ENCODE data around the gene PPFIA4. TPM values are rescaled to one million over a fixed set of nuclear protein-coding genes. Genes with fewer than 3 reads are reported as not detected.

PPFIA4 gene
- total RNA-seq, 1 donor from 2014 or later = 14.7 TPM

DNA sequence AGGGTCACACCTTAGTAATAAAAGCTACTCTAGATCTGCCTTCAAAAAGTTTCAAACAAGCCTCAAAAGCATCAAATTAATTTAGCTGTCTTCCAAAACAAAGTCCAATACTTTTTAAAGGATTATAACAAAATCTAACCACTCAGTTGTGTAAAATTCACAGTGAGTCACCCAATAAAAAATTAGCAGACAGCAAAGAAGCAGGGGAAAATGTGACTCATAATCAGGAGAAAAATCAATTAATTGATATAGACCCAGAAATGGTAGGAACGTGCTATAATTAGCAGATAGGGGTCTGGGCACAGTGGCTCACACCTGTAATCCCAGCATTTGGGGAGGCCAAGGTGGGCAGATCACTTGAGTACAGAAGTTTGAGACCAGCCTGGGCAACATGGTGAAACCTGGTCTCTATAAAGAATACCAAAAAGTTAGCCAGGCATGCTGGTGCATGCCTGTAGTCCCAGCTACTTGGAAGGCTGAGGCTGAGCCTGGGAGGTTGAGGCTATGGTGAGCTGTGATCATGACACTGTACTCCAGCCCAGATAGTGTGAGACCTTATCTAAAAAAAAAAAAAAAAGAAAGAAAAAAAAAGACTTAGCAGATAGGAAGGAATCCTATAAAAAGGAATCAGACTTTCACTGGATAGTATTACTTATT, 67.6 kb downstream of the PPFIA4 start:
- Mint-ChIP-seq H3K36me3 (ENCODE audit: low read depth) (peaks cover 12% of the 10 kb centered on the region), H3K27me3 (ENCODE audit: low read depth) (peaks cover 56% of the 10 kb centered on the region), H3K4me3 (ENCODE audit: unreplicated experiment) (no peak overlapping the region), H3K4me1 (ENCODE audit: low read depth) (peaks cover 5% of the 10 kb centered on the region), H3K9me3 (ENCODE audit: low read depth) (peaks cover 24% of the 10 kb centered on the region), H3K27ac (ENCODE audit: unreplicated experiment) (no peak overlapping the region)
- TF ChIP-seq, protein P1, sequence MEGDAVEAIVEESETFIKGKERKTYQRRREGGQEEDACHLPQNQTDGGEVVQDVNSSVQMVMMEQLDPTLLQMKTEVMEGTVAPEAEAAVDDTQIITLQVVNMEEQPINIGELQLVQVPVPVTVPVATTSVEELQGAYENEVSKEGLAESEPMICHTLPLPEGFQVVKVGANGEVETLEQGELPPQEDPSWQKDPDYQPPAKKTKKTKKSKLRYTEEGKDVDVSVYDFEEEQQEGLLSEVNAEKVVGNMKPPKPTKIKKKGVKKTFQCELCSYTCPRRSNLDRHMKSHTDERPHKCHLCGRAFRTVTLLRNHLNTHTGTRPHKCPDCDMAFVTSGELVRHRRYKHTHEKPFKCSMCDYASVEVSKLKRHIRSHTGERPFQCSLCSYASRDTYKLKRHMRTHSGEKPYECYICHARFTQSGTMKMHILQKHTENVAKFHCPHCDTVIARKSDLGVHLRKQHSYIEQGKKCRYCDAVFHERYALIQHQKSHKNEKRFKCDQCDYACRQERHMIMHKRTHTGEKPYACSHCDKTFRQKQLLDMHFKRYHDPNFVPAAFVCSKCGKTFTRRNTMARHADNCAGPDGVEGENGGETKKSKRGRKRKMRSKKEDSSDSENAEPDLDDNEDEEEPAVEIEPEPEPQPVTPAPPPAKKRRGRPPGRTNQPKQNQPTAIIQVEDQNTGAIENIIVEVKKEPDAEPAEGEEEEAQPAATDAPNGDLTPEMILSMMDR (IDR thresholded peaks at IDR 0.05) = no peak
- no peak for DNase-seq (ENCODE audit: low spot score)

DNA sequence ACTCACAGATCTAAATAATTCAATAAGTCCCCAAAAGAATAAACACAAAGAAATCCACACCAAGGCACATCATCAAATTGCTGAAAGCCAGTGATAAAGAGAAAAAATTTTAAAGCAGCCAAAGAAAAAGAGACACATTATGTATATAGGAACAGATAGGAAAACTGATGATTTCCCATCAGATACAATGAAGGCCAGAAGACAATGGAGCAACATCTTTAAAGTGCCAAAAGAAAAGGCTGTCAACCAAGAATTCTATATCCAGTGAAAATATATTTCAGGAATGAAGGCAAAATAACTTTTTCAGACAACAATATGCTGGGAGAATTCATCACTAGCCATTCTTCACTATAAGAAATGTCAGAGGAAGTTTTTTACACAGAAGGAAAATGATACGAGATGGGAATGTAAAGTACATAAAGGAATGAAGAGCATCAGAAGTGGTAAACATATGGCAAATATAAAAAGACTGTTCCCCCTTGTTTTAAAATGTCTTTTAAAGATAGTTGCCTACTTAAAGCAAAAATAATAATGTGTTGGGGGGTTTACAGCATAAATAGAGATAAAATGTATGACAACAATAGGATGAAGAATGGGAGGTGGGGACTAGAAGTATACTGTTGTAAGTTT, 68.9 kb downstream of the PPFIA4 start:
- TF ChIP-seq, protein P1 (IDR thresholded peaks at IDR 0.05) = no peak
- no peak for DNase-seq (ENCODE audit: low spot score)
- H3K27me3 Mint-ChIP-seq (ENCODE audit: low read depth) = peaks cover 48% of the 10 kb centered on the region
- no peak overlapping the region for H3K4me3 Mint-ChIP-seq (ENCODE audit: unreplicated experiment)
- peaks cover 12% of the 10 kb centered on the region for H3K36me3 Mint-ChIP-seq (ENCODE audit: low read depth)
- peaks cover 24% of the 10 kb centered on the region for H3K9me3 Mint-ChIP-seq (ENCODE audit: low read depth)
- no peak overlapping the region for H3K27ac Mint-ChIP-seq (ENCODE audit: unreplicated experiment)
- peaks cover 5% of the 10 kb centered on the region for H3K4me1 Mint-ChIP-seq (ENCODE audit: low read depth)

DNA sequence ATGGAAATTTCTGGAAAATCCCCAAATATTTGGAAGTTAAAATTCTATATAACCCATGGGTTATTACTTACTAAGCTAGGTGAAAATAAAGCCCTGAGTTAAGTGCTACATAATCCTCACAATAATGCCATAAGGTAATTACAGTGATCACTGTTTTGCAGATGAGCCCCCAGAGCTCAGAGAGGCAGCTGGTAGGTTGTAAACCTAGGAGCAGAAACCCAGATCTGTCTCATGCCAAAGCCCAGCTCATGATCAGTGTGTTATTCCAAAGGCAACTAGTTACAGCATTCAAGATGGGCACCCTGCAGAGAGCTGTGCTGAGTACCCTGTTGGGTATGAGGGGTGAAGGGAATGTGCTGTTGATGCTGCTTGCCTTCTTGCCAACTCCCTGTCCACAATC, 70.3 kb downstream of the PPFIA4 start:
- no peak overlapping the region for H3K27ac Mint-ChIP-seq (ENCODE audit: unreplicated experiment)
- peaks cover 47% of the 10 kb centered on the region for H3K27me3 Mint-ChIP-seq (ENCODE audit: low read depth)
- no peak overlapping the region for H3K4me3 Mint-ChIP-seq (ENCODE audit: unreplicated experiment)
- TF ChIP-seq, protein P1 (IDR thresholded peaks at IDR 0.05) = no peak
- DNase-seq (ENCODE audit: low spot score) = no peak
- H3K4me1 Mint-ChIP-seq (ENCODE audit: low read depth) = no peaks in the 10 kb centered on the region
- peaks cover 12% of the 10 kb centered on the region for H3K36me3 Mint-ChIP-seq (ENCODE audit: low read depth)
- peaks cover 24% of the 10 kb centered on the region for H3K9me3 Mint-ChIP-seq (ENCODE audit: low read depth)

DNA sequence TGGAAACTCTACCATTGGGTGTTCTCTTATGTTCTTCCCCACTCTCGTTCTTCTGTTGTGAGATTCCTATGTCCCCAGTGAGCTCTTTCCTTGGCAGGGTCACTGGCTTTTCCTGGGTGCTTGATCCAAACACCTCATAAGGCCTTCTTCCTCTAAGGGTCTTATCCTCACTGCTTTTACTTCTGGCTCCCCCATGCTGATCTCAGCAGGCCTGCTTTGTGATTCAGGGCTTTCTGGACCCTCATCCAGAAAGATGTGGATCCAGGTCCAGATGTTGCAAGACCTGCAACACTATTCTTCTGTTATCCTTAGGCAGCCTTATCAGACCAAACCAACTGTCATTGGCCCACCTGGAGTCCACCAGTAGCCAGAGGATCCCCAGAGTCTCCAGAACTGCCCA, 70.7 kb downstream of the PPFIA4 start:
- H3K9me3 Mint-ChIP-seq (ENCODE audit: low read depth) = peaks cover 24% of the 10 kb centered on the region
- no peak for DNase-seq (ENCODE audit: low spot score)
- H3K36me3 Mint-ChIP-seq (ENCODE audit: low read depth) = peaks cover 12% of the 10 kb centered on the region
- TF ChIP-seq, protein P1 (IDR thresholded peaks at IDR 0.05) = no peak
- peaks cover 45% of the 10 kb centered on the region for H3K27me3 Mint-ChIP-seq (ENCODE audit: low read depth)
- no peaks in the 10 kb centered on the region for H3K4me1 Mint-ChIP-seq (ENCODE audit: low read depth)
- no peak overlapping the region for H3K27ac Mint-ChIP-seq (ENCODE audit: unreplicated experiment)
- no peak overlapping the region for H3K4me3 Mint-ChIP-seq (ENCODE audit: unreplicated experiment)

DNA sequence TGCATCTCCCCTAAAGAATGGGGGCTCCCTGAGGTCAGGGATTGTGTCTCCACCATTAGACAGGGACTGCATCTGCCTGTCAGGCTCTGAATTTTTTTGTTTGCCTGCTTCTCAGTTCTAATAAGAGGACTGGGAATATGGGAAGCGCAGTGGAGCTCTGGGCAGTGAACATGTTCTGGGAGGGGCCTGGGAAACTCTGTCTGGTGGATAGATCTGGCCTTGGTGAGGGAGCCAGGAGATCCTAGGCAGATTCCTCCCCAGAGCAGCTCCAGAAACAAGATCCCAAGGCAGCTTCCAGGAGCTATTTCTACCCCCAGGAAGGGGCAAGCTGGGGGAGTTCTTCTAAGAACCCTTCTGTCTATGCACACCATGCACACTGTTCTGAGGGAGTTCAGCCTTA, 72.2 kb downstream of the PPFIA4 start:
- H3K27me3 Mint-ChIP-seq (ENCODE audit: low read depth) = peaks cover 44% of the 10 kb centered on the region
- no peak overlapping the region for H3K4me3 Mint-ChIP-seq (ENCODE audit: unreplicated experiment)
- peaks cover 24% of the 10 kb centered on the region for H3K9me3 Mint-ChIP-seq (ENCODE audit: low read depth)
- TF ChIP-seq, protein P1 (IDR thresholded peaks at IDR 0.05) = no peak
- H3K27ac Mint-ChIP-seq (ENCODE audit: unreplicated experiment) = no peak overlapping the region
- DNase-seq (ENCODE audit: low spot score) = no peak
- H3K4me1 Mint-ChIP-seq (ENCODE audit: low read depth) = no peaks in the 10 kb centered on the region
- peaks cover 10% of the 10 kb centered on the region for H3K36me3 Mint-ChIP-seq (ENCODE audit: low read depth)

All from chondrocyte (in vitro differentiated cells).